Panc1 (cell line): ENCODE data around the gene SLC4A9. TPM values are rescaled to one million over a fixed set of nuclear protein-coding genes. Genes with fewer than 3 reads are reported as not detected.

Source experiments
- ATAC-seq: fragments of 200-7000 bp; cut with Tn5 transposase; 2 replicates; pipeline ENCODE4 v1.9.1; 2020; ENCODE audit warnings: mild to moderate bottlenecking, moderate library complexity
- BruUV-seq: library from RNA; stranded (reverse); fragments of 400-500 nt; replicated peaks from 2 replicates; lab custom pipeline; 2021; lab: Mats Ljungman, UMichigan
- CTCF ChIA-PET: fragments of 300-600 bp; sonication (Branson Sonifier 250); formaldehyde crosslinking; loops from one replicate; lab custom pipeline; 2022; ENCODE audit warnings: antibody characterized with exemption; lab: Charles Lee
- POLR2A ChIA-PET: fragments of 300-600 bp; sonication (Branson Sonifier 250); formaldehyde crosslinking; loops from one replicate; lab custom pipeline; 2022; ENCODE audit warnings: antibody characterized with exemption; lab: Charles Lee
- DNase-seq: peaks from one replicate; pipeline ENCODE4 v3.0.0-alpha.2; 2010; ENCODE audit warnings: low read depth, low spot score
- H3K27ac ChIP-seq: 2 replicates; pipeline ENCODE4 v1.5.1; 2011; ENCODE audit warnings: mild to moderate bottlenecking, low read length, inconsistent platforms
- H3K27me3 ChIP-seq: fragments of 200-500 bp; sonication (Bioruptor generic); 2 replicates; pipeline ENCODE4 v1.6.0; 2014; ENCODE audit warnings: low read length, inconsistent platforms; ENCODE audit not compliant: control insufficient read depth, insufficient read depth
- H3K36me3 ChIP-seq: fragments of 200-500 bp; sonication (Bioruptor generic); 2 replicates; pipeline ENCODE4 v1.5.1; 2014; ENCODE audit warnings: inconsistent platforms, mild to moderate bottlenecking, low read length, moderate library complexity; ENCODE audit not compliant: control insufficient read depth, insufficient read depth
- H3K4me1 ChIP-seq: 2 replicates; pipeline ENCODE4 v1.5.1; 2011; ENCODE audit warnings: inconsistent platforms, mild to moderate bottlenecking, low read length, moderate library complexity; ENCODE audit not compliant: control insufficient read depth, insufficient read depth
- H3K4me3 ChIP-seq, 2 experiments: 2 replicates each; pipeline ENCODE4 v1.5.1; 2011 to 2012; ENCODE audit warnings: low read depth in 2 of 2, low read length in 2 of 2, mild to moderate bottlenecking in 2 of 2, inconsistent platforms in 1 of 2, moderate library complexity in 1 of 2
- H3K9me3 ChIP-seq: fragments of 200-500 bp; sonication (Bioruptor generic); 2 replicates; pipeline ENCODE4 v1.5.1; 2014; ENCODE audit warnings: low read depth, mild to moderate bottlenecking, inconsistent platforms, low read length, moderate library complexity; ENCODE audit not compliant: control insufficient read depth, insufficient read depth
- CTCF ChIP-seq: fragments of 450-650 bp; IDR thresholded peaks from 2 replicates; pipeline ENCODE4 v1.5.1; 2017; ENCODE audit warnings: mild to moderate bottlenecking
- POLR2AphosphoS5 ChIP-seq: IDR thresholded peaks from 2 replicates; pipeline ENCODE4 v1.6.1; 2012; ENCODE audit warnings: mild to moderate bottlenecking, low read depth, low read length, moderate library complexity
- SIN3A ChIP-seq: IDR thresholded peaks from 2 replicates; pipeline ENCODE4 v1.6.1; 2012; ENCODE audit warnings: low read depth, mild to moderate bottlenecking, low read length, moderate library complexity, borderline replicate concordance; ENCODE audit not compliant: insufficient read depth
- TCF7L2 ChIP-seq: IDR thresholded peaks from 2 replicates; pipeline ENCODE4 v1.6.1; 2011; ENCODE audit warnings: mild to moderate bottlenecking, low read depth, low read length, inconsistent platforms
- in situ Hi-C: cut with HindIII; loops from 2 replicates; pipeline ENCODE4 v1.10.0; 2016; ENCODE audit warnings: low sequenced_read_pairs, low pct_unique_long_range_greater_than_20kb
- intact Hi-C: fragments of 100-400 bp; cut with micrococcal nuclease; formaldehyde crosslinking; loops from one replicate; pipeline ENCODE4 v1.10.0; 2022; ENCODE audit not compliant: unreplicated experiment
- total RNA-seq: library from RNA; stranded (reverse); gene quantifications from one replicate; pipeline ENCODE4 v1.2.1, GENCODE V29; 2021; ENCODE audit not compliant: unreplicated experiment
- TF ChIP-seq, protein P1 (sequence below), 2 experiments: IDR thresholded peaks; 2 replicates each; pipeline ENCODE4 v1.6.1; 2011 to 2012; ENCODE audit warnings: low read depth in 2 of 2, control low read depth in 1 of 2, low read length in 1 of 2, mild to moderate bottlenecking in 1 of 2, moderate library complexity in 1 of 2; ENCODE audit not compliant: insufficient read depth in 1 of 2

The SLC4A9 gene
- total RNA-seq, 1 experiment from 2014 or later: not detected

DNA sequence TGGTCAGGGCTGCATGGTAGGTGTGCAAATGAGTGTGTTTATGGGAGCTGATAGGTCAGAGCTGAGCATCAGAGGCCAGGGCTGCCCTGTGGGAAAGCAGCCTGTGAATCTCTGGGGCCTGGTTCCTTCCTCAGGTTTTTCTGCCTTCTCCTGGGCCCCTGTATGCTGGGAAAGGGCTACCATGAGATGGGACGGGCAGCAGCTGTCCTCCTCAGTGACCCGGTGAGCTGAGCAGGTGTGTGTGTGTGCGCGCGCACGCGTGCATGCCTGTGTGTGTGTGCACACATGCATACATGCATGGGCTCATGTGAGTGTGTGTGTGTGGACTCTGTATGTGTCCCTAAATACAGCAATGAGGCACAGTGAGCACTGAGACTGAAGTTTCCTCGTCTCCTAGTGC lies 2.3 kb downstream of the SLC4A9 start:
- Histone ChIP-seq H3K27ac (no peak overlapping the region), H3K27me3 (no peaks in the 10 kb centered on the region), H3K4me3 (no peak overlapping the region), H3K9me3 (no peaks in the 10 kb centered on the region), H3K36me3 (no peaks in the 10 kb centered on the region), H3K4me1 (no peaks in the 10 kb centered on the region)
- intact Hi-C loops: no loop called here
- no peak for DNase-seq
- no peak for ATAC-seq
- ChIA-PET POLR2A (no interaction called here), CTCF (interaction anchor here (2.2 kb wide), 1 partner anchor 118 kb away, joined by 14 read pairs; no protein-coding TSS in a partner anchor)
- in situ Hi-C loops: no loop called here
- TF ChIP-seq TCF7L2 (no peak), SIN3A (no peak), POLR2AphosphoS5 (no peak), CTCF (no peak)
- TF ChIP-seq, protein P1, sequence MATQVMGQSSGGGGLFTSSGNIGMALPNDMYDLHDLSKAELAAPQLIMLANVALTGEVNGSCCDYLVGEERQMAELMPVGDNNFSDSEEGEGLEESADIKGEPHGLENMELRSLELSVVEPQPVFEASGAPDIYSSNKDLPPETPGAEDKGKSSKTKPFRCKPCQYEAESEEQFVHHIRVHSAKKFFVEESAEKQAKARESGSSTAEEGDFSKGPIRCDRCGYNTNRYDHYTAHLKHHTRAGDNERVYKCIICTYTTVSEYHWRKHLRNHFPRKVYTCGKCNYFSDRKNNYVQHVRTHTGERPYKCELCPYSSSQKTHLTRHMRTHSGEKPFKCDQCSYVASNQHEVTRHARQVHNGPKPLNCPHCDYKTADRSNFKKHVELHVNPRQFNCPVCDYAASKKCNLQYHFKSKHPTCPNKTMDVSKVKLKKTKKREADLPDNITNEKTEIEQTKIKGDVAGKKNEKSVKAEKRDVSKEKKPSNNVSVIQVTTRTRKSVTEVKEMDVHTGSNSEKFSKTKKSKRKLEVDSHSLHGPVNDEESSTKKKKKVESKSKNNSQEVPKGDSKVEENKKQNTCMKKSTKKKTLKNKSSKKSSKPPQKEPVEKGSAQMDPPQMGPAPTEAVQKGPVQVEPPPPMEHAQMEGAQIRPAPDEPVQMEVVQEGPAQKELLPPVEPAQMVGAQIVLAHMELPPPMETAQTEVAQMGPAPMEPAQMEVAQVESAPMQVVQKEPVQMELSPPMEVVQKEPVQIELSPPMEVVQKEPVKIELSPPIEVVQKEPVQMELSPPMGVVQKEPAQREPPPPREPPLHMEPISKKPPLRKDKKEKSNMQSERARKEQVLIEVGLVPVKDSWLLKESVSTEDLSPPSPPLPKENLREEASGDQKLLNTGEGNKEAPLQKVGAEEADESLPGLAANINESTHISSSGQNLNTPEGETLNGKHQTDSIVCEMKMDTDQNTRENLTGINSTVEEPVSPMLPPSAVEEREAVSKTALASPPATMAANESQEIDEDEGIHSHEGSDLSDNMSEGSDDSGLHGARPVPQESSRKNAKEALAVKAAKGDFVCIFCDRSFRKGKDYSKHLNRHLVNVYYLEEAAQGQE (IDR thresholded peaks at IDR 0.05; ENCODE audit: insufficient read depth in 1 of 2, low read depth in 2 of 2, low read length in 1 of 2): no peak
- no TSS peak for BruUV-seq

- Histone ChIP-seq H3K9me3 (no peaks in the 10 kb centered on the region), H3K4me3 (peak overlapping the region in 1 of 2 experiments; percentile 41; a peak in 2 of 4 replicates), H3K27ac (no peak overlapping the region), H3K4me1 (no peaks in the 10 kb centered on the region), H3K36me3 (no peaks in the 10 kb centered on the region), H3K27me3 (no peaks in the 10 kb centered on the region)
- CTCF ChIA-PET: interaction anchor here (0.6 to 2.2 kb wide), 8 partner anchors 10 to 183 kb away, joined by 3 to 14 read pairs (median 4); partner anchors contain the start of gene HBEGF
- intact Hi-C loops: no loop called here
- TF ChIP-seq, protein P1 (IDR thresholded peaks at IDR 0.05; ENCODE audit: insufficient read depth in 1 of 2, low read depth in 2 of 2, low read length in 1 of 2): no peak
- TF ChIP-seq CTCF: peak; percentile 98
- TF ChIP-seq POLR2AphosphoS5: no peak
- no peak for TF ChIP-seq SIN3A
- TF ChIP-seq TCF7L2: peak; percentile 55
- BruUV-seq: no TSS peak
- in situ Hi-C loops: no loop called here
- POLR2A ChIA-PET: no interaction called here
- DNase-seq (peak; percentile 41), ATAC-seq (peak; percentile 87)
Observed at GRCh38 chr5:140362875-140363630, 3.1 kb downstream of the SLC4A9 start.
